Measurements from ENCODE around the gene CATSPERE. TPM values are rescaled to one million over a fixed set of nuclear protein-coding genes. Genes with fewer than 3 reads are reported as not detected.
"Not testable (repeated sequence)": the region's sequence is repeated elsewhere in the genome, so short reads cannot be mapped to it uniquely, and the experiment has no call there.

The CATSPERE gene
- total and polyA plus RNA-seq, 2 of the 8 experiments (the other 6 are each of a cell fraction or from before 2014, with no cell fraction given), result 0.05 to 0.45 TPM

DNA sequence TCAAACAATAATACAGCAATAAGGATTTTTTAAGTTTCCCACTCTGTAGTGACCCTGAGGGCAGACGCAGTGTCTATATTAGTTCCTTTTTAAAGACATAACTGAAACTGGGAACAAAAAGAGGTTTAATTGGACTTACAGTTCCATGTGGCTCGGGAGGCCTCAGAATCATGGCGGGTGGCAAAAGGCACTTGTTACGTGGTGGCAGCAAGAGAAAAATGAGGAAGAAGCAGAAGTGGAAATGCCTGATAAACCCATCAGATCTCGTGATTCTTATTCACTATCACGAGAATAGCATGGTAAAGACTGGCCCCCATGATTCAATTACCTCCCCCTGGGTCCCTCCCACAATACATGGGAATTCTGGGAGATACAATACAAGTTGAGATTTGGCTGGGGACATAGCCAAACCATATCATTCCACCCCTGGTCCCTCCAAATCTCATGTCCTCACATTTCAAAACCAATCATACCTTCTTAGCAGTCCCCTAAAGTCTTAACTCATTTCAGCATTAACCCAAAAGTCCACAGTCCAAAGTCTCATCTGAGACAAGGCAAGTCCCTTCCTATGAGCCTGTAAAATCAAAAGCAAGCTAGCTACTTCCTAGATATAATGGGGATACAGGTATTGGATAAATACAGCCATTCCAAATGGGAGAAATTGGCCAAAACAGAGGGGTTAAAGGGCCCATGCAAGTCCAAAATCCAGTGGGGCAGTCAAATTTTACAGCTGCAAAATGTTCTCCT lies 205.8 kb downstream of the CATSPERE start:
- POLR2A ChIA-PET (ENCODE audit: partially characterized antibody), result interaction anchor here (1.0 kb wide), 1 partner anchor 13 kb away, joined by 4 read pairs; no protein-coding TSS in a partner anchor

More for the DNA sequence above, 205.8 kb downstream of the CATSPERE start:
- H3K9ac ChIP-seq (replicated peaks in 1 of 4; ENCODE audit: extremely low read depth in 1 of 4, low read depth in 3 of 4, low read length in 3 of 4); H3K27me3 ChIP-seq (replicated peaks in 1 of 4; ENCODE audit: control insufficient read depth in 3 of 4, extremely low read depth in 1 of 4, insufficient read depth in 3 of 4, low read length in 3 of 4); H3K4me1 ChIP-seq (replicated peaks in 1 of 4; ENCODE audit: control insufficient read depth in 3 of 4, insufficient read depth in 4 of 4, low read length in 3 of 4); H4K8ac ChIP-seq (ENCODE audit: extremely low read depth, insufficient read depth, low read length); H3K4me2 ChIP-seq (ENCODE audit: insufficient read depth in 1 of 2, low read depth in 2 of 2, low read length in 2 of 2); H3K18ac ChIP-seq (ENCODE audit: extremely low read depth, low read length); H4K91ac ChIP-seq (replicated peaks; ENCODE audit: insufficient read length, low read length); H3K27ac ChIP-seq (ENCODE audit: low read depth, low read length); H2BK5ac ChIP-seq (ENCODE audit: low read depth, low read length); H3K79me1 ChIP-seq (ENCODE audit: low read depth, low read length); H2BK20ac ChIP-seq (ENCODE audit: low read length); H2BK12ac ChIP-seq (ENCODE audit: low read depth, low read length); CTCF ChIA-PET (ENCODE audit: partially characterized antibody); H3K14ac ChIP-seq (ENCODE audit: insufficient read length); H2AFZ ChIP-seq (ENCODE audit: low read length); FAIRE-seq; H4K20me1 ChIP-seq (replicated peaks in 1 of 2; ENCODE audit: control insufficient read depth in 1 of 2, insufficient read depth in 2 of 2, low read length in 2 of 2); H2BK15ac ChIP-seq (ENCODE audit: low read length); H3K36me3 ChIP-seq (ENCODE audit: control insufficient read depth in 2 of 4, insufficient read depth in 4 of 4, low read length in 3 of 4); H3K23ac ChIP-seq (ENCODE audit: insufficient read length); H3K4me3 ChIP-seq (ENCODE audit: extremely low read depth in 1 of 4, insufficient read depth in 2 of 4, low read depth in 3 of 4, low read length in 4 of 4); H2BK120ac ChIP-seq (replicated peaks; ENCODE audit: low read depth, low read length); H3K56ac ChIP-seq (replicated peaks; ENCODE audit: insufficient read length, low read depth, low read length); H2AK5ac ChIP-seq (ENCODE audit: low read depth, low read length); H3K4ac ChIP-seq (replicated peaks; ENCODE audit: insufficient read length, low read depth, low read length); H3K9me3 ChIP-seq (ENCODE audit: insufficient read depth in 2 of 2, low read depth in 1 of 2, low read length in 1 of 2); H3K23me2 ChIP-seq (ENCODE audit: low read depth, low read length); DNase-seq (ENCODE audit: low read depth in 1 of 2, low spot score in 2 of 2); H4K5ac ChIP-seq (ENCODE audit: insufficient read length, low read depth, low read length): not testable (repeated sequence)
- 93% methylated on average over 6 of the region's 6 CpGs; no CpG with 5 or more reads in 1 of the 2 experiments for WGBS, 2 experiments (ENCODE audit: extremely low coverage in 1 of 2, insufficient coverage in 1 of 2, insufficient read length in 1 of 2, insufficient replicate concordance in 2 of 2, low coverage in 1 of 2, low lambda C conversion rate in 2 of 2, missing lambda C conversion rate in 1 of 2)
- H3K79me2 ChIP-seq (ENCODE audit: control insufficient read depth in 1 of 2, insufficient read depth in 2 of 2, low read length in 2 of 2), result peaks cover 14 to 90% of the 10 kb centered on the region in 2 experiments; a peak in 3 of 4 replicates
